HG03378 (cell line): ENCODE data around the gene PSPC1.
"Not testable (repeated sequence)": the region's sequence is repeated elsewhere in the genome, so short reads cannot be mapped to it uniquely, and the experiment has no call there.

ENCODE experiments used
- ATAC-seq: cut with Tn5 transposase; IDR thresholded peaks from one replicate; pipeline ENCODE4 v1.9.1; 2021; ENCODE audit warnings: mild to moderate bottlenecking, moderate library complexity; ENCODE audit not compliant: unreplicated experiment

The PSPC1 gene

GRCh38 chr13:19782727-19783682 lies at the start of gene PSPC1:
PSPC1 (minus strand) TSS chr13:19782945; CDS start chr13:19782757, 188 bp downstream.
- peak; percentile 69 for ATAC-seq

GRCh38 chr13:19822673-19823072 lies 39.9 kb upstream of the PSPC1 start:
- ATAC-seq: no peak

GRCh38 chr13:19818223-19818842 lies 35.6 kb upstream of the PSPC1 start:
- ATAC-seq: no peak

- no peak for ATAC-seq
These were observed 34.9 kb upstream of the PSPC1 start for GRCh38 chr13:19817510-19818158.

- no peak for ATAC-seq
These were observed 34.4 kb upstream of the PSPC1 start for GRCh38 chr13:19817106-19817505.

GRCh38 chr13:19815842-19816241 lies 33.1 kb upstream of the PSPC1 start:
- not testable (repeated sequence) for ATAC-seq

- no peak for ATAC-seq
These were observed 28.5 kb upstream of the PSPC1 start for GRCh38 chr13:19810996-19811881.

GRCh38 chr13:19810151-19810550 lies 27.4 kb upstream of the PSPC1 start:
- no peak for ATAC-seq

GRCh38 chr13:19805765-19806164 lies 23.0 kb upstream of the PSPC1 start:
- ATAC-seq: no peak

GRCh38 chr13:19795956-19796355 lies 13.2 kb upstream of the PSPC1 start:
- no peak for ATAC-seq

GRCh38 chr13:19794631-19795030 lies 11.9 kb upstream of the PSPC1 start:
- no peak for ATAC-seq

- no peak for ATAC-seq
These were observed 9.3 kb upstream of the PSPC1 start for GRCh38 chr13:19791953-19792537.

GRCh38 chr13:19782049-19782726 lies 557 bp downstream of the PSPC1 start:
- ATAC-seq: peak; percentile 29

- no peak for ATAC-seq
These were observed 1.2 kb downstream of the PSPC1 start for GRCh38 chr13:19781526-19781925.

- not testable (repeated sequence) for ATAC-seq
These were observed 1.9 kb downstream of the PSPC1 start for GRCh38 chr13:19780753-19781418.

- no peak for ATAC-seq
These were observed 10.4 kb downstream of the PSPC1 start for GRCh38 chr13:19772306-19772705.

- no peak for ATAC-seq
These were observed 12.9 kb downstream of the PSPC1 start for GRCh38 chr13:19769854-19770253.

GRCh38 chr13:19767966-19768365 lies 14.8 kb downstream of the PSPC1 start:
- ATAC-seq: no peak

- no peak for ATAC-seq
These were observed 16.2 kb downstream of the PSPC1 start for GRCh38 chr13:19766591-19766990.
